NCI-H510A (cell line): Measurements from ENCODE around the gene SNX10.
"Not testable (repeated sequence)": the region's sequence is repeated elsewhere in the genome, so short reads cannot be mapped to it uniquely, and the experiment has no call there.

Experiments used
- DNase-seq: peaks from one replicate; lab custom pipeline; 2025; lab: John Stamatoyannopoulos, UW

The SNX10 gene

GRCh38 chr7:26291699-26292538 is at the start of gene SNX10:
Gene SNX10, plus strand, starts transcription at chr7:26291862. Its CDS starts 54,581 bp downstream, at chr7:26346443.
- DNase-seq: peak; percentile 36

- no peak for DNase-seq
Measured at GRCh38 chr7:26245150-26245549, 46.5 kb upstream of the SNX10 start.

- no peak for DNase-seq
Measured at GRCh38 chr7:26250239-26250638, 41.4 kb upstream of the SNX10 start.

- not testable (repeated sequence) for DNase-seq
Measured at GRCh38 chr7:26261866-26262265, 29.8 kb upstream of the SNX10 start.

- no peak for DNase-seq
Measured at GRCh38 chr7:26265065-26265464, 26.6 kb upstream of the SNX10 start.

GRCh38 chr7:26265499-26266075 is 26.1 kb upstream of the SNX10 start:
- DNase-seq: no peak

- no peak for DNase-seq
Measured at GRCh38 chr7:26267601-26268166, 24.0 kb upstream of the SNX10 start.

- no peak for DNase-seq
Measured at GRCh38 chr7:26275213-26275612, 16.4 kb upstream of the SNX10 start.

GRCh38 chr7:26278770-26279169 is 12.9 kb upstream of the SNX10 start:
- no peak for DNase-seq

GRCh38 chr7:26279405-26279804 is 12.3 kb upstream of the SNX10 start:
- DNase-seq: no peak

- no peak for DNase-seq
Measured at GRCh38 chr7:26280097-26280496, 11.6 kb upstream of the SNX10 start.

GRCh38 chr7:26280723-26281122 is 10.9 kb upstream of the SNX10 start:
- DNase-seq: no peak

- no peak for DNase-seq
Measured at GRCh38 chr7:26284477-26284876, 7.2 kb upstream of the SNX10 start.

- DNase-seq: no peak
Measured at GRCh38 chr7:26284995-26285632, 6.5 kb upstream of the SNX10 start.

- DNase-seq: no peak
Measured at GRCh38 chr7:26286157-26286556, 5.5 kb upstream of the SNX10 start.

- not testable (repeated sequence) for DNase-seq
Measured at GRCh38 chr7:26288126-26288525, 3.5 kb upstream of the SNX10 start.

GRCh38 chr7:26291251-26291650 is 411 bp upstream of the SNX10 start:
- DNase-seq: no peak

- DNase-seq: peak; percentile 26
Measured at GRCh38 chr7:26292768-26293560, 1.3 kb downstream of the SNX10 start.

GRCh38 chr7:26293569-26294308 is 2.1 kb downstream of the SNX10 start:
- no peak for DNase-seq

- no peak for DNase-seq
Measured at GRCh38 chr7:26295015-26295414, 3.4 kb downstream of the SNX10 start.

GRCh38 chr7:26295586-26295985 is 3.9 kb downstream of the SNX10 start:
- no peak for DNase-seq
